ENCODE results near the gene SLC17A3.

Gene SLC17A3

DNA sequence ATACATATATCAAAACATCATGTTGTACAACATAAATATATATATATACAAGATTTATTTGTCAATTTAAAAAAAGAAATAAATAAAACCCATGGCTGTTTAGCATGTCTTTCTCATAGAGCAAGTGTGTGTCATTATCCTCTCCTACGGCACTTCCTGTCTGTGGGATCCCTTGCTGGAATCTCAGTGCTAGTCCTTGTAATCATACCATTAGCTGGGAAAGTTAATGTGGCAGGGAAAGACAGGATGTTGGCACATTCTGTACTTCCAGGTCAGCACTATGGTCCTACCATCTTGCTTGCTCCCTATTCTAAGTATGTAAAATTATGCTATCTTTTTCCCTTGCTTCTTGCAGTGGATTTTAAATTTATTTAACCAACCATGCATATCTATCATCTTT lies 9.5 kb upstream of the SLC17A3 start:
- H3K27ac ChIP-seq, result no peak overlapping the region
- CTCF ChIA-PET, result interaction anchor here (0.5 kb wide), 1 partner anchor 147 kb away, joined by 3 read pairs; no protein-coding TSS in a partner anchor
- DNase-seq (ENCODE audit: low spot score), result no peak
- POLR2A ChIA-PET (ENCODE audit: low non-redundant PET), result no interaction called here
- TF ChIP-seq, protein P1, sequence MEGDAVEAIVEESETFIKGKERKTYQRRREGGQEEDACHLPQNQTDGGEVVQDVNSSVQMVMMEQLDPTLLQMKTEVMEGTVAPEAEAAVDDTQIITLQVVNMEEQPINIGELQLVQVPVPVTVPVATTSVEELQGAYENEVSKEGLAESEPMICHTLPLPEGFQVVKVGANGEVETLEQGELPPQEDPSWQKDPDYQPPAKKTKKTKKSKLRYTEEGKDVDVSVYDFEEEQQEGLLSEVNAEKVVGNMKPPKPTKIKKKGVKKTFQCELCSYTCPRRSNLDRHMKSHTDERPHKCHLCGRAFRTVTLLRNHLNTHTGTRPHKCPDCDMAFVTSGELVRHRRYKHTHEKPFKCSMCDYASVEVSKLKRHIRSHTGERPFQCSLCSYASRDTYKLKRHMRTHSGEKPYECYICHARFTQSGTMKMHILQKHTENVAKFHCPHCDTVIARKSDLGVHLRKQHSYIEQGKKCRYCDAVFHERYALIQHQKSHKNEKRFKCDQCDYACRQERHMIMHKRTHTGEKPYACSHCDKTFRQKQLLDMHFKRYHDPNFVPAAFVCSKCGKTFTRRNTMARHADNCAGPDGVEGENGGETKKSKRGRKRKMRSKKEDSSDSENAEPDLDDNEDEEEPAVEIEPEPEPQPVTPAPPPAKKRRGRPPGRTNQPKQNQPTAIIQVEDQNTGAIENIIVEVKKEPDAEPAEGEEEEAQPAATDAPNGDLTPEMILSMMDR (conservative IDR thresholded peaks at IDR 0.05; ENCODE audit: low read depth), result no peak

DNA sequence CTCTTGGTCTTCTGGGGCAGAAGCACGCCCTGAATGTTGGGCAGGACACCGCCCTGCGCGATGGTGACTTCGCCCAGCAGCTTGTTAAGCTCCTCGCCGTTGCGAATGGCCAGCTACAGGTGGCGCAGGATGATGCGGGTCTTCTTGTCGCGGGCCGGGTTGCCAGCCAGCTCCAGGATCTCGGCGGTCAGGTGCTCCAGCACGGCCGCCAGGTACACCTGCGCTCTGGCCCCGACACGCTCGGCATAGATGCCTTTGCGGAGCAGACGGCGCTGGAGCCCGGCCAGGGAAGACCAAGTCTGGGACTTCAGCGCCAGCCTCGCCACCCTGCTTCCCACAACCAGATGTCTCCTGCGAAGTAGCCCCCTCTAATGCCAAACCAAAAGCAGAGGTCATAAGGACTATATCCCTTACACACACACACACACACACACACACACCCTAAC lies 8.0 kb upstream of the SLC17A3 start:
- TF ChIP-seq, protein P1 (conservative IDR thresholded peaks at IDR 0.05; ENCODE audit: low read depth), result no peak
- DNase-seq (ENCODE audit: low spot score), result no peak
- POLR2A ChIA-PET (ENCODE audit: low non-redundant PET), result no interaction called here
- CTCF ChIA-PET, result no interaction called here
- no peak overlapping the region for H3K27ac ChIP-seq

DNA sequence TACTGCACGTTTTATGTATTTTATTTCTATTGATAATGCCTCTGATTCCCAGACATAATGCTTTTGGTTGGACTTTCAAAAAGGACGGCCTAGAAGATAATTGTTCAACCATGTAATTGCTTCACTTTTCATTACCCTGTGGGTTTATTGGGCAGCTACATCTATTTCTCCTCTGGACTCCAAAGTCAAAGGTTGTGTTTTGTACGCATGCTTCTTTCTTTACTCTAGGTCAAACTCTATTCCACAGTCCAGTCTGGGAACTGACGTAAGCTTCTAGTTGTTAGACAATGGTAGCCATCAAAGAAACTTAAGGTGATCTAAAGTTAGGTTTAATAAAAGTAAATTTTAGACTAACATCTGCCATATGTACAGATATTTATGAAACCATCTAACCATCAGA lies 6.6 kb upstream of the SLC17A3 start:
- H3K27ac ChIP-seq, result no peak overlapping the region
- TF ChIP-seq, protein P1 (conservative IDR thresholded peaks at IDR 0.05; ENCODE audit: low read depth), result no peak
- ChIA-PET POLR2A (ENCODE audit: low non-redundant PET) (no interaction called here), CTCF (no interaction called here)
- DNase-seq (ENCODE audit: low spot score), result no peak

DNA sequence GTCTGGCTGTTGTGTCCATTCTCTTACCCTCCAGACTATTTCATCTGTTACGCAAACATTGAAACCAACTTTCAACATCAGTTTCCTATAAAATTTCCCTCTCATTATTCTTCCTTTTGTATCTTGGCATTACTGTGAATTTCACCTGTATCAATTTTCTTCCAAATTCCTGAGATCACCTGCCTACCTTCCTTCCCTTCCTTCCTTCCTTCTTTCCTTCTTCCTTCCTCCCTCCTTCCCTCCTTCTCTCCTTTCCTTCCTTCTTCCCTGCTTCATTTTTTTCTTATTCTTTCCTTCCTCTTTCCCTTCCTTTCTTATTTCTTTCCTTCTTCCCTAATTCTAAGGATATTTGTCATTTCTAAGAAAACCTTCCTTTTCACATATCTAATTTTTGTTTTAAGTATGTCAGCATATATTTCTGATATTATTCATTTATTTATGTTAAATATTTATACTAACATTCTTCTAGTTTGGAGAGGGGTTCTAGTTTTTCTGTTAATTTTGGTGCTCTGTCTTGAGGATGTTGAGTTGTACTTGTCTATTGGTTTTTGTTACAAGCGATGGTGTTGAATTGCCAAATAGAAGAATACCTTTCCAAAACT lies 4.8 kb upstream of the SLC17A3 start:
- no peak for DNase-seq (ENCODE audit: low spot score)
- ChIA-PET CTCF (no interaction called here), POLR2A (ENCODE audit: low non-redundant PET) (no interaction called here)
- TF ChIP-seq, protein P1 (conservative IDR thresholded peaks at IDR 0.05; ENCODE audit: low read depth), result no peak
- H3K27ac ChIP-seq, result no peak overlapping the region

DNA sequence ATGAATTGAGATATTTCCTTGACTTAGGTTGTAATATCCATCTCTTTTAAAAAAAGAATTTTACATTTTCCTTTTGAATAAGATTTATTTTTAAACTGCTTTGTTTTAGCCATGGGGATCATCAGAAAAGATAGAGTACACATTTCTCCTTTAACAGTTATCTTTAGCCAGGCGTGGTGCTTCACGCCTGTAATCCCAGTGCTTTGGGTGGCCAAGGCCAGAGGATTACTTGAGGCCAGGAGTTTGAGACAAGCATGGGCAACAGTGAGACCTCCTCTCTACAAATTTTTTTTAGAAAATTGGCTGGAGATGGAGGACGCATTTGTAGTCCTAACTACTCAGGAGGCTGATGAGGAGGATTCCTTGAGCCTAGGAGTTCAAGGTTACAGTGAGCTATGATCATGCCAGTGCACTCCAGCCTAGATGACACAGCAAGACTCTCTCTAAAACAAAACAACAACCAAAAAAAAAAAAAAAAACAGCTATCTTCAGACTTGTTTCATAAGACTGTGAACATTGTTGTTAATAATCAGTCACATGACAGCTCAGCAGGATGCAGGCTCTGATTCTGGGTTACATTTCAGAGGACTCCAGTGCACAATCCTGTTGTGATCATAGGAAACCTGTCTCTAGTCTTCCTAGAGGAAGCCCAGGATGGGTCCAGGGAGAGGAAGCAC lies 2.0 kb upstream of the SLC17A3 start:
- CTCF ChIA-PET, result interaction anchor here (1.2 kb wide), 1 partner anchor 117 kb away, joined by 4 read pairs; no protein-coding TSS in a partner anchor
- TF ChIP-seq, protein P1 (conservative IDR thresholded peaks at IDR 0.05; ENCODE audit: low read depth), result no peak
- POLR2A ChIA-PET (ENCODE audit: low non-redundant PET), result no interaction called here
- H3K27ac ChIP-seq, result no peak overlapping the region
- no peak for DNase-seq (ENCODE audit: low spot score)

DNA sequence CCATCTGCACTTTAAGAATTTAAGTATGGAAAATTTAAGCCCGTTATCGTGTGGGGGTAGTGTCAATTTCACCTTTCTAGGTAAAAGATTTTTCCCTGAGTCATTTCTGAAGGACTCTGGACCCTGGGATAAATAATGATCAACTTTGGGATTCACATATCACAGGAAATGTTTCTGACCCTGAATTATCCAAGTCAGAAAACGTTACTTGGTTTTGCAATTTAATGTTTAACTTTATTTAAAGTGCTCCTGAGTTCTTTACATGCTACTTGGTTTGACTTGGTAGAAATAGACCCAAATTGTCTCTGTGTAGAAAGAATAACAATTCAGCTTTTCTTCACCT lies 1.5 kb upstream of the SLC17A3 start:
- no peak overlapping the region for H3K27ac ChIP-seq
- ChIA-PET POLR2A (ENCODE audit: low non-redundant PET) (no interaction called here), CTCF (interaction anchor here (0.6 to 1.2 kb wide), 2 partner anchors 30 to 117 kb away, joined by 3 to 4 read pairs; no protein-coding TSS in a partner anchor)
- TF ChIP-seq, protein P1 (conservative IDR thresholded peaks at IDR 0.05; ENCODE audit: low read depth), result no peak
- DNase-seq (ENCODE audit: low spot score), result no peak
